ENCODE measurements around the gene ERP44.
"Not testable (repeated sequence)": the region's sequence is repeated elsewhere in the genome, so short reads cannot be mapped to it uniquely, and the experiment has no call there.

Gene ERP44

GRCh38 chr9:99998266-99998665 is 100.5 kb downstream of the ERP44 start:
- DNase-seq = no peak

GRCh38 chr9:99990508-99990907 is 108.3 kb downstream of the ERP44 start:
- not testable (repeated sequence) for DNase-seq

- no peak for DNase-seq
Observed at GRCh38 chr9:99986642-99987041, 112.2 kb downstream of the ERP44 start.

- no peak for DNase-seq
Observed at GRCh38 chr9:99980598-99980997, 118.2 kb downstream of the ERP44 start.

- no peak for DNase-seq
Observed at GRCh38 chr9:99978221-99978620, 120.6 kb downstream of the ERP44 start.

- no peak for DNase-seq
Observed at GRCh38 chr9:99977033-99977792, 121.6 kb downstream of the ERP44 start.

GRCh38 chr9:99973455-99973854 is 125.3 kb downstream of the ERP44 start:
- no peak for DNase-seq

- no peak for DNase-seq
Observed at GRCh38 chr9:99971410-99971809, 127.4 kb downstream of the ERP44 start.

GRCh38 chr9:99970481-99970880 is 128.3 kb downstream of the ERP44 start:
- no peak for DNase-seq

- DNase-seq = no peak
Observed at GRCh38 chr9:99967457-99967856, 131.3 kb downstream of the ERP44 start.

GRCh38 chr9:99966716-99967115 is 132.1 kb downstream of the ERP44 start:
- DNase-seq = no peak

GRCh38 chr9:99966001-99966400 is 132.8 kb downstream of the ERP44 start:
- no peak for DNase-seq

GRCh38 chr9:99964336-99964735 is 134.5 kb downstream of the ERP44 start:
- DNase-seq = no peak

GRCh38 chr9:99962680-99963261 is 136.0 kb downstream of the ERP44 start:
- no peak for DNase-seq

- no peak for DNase-seq
Observed at GRCh38 chr9:99955606-99956005, 143.2 kb downstream of the ERP44 start.

- no peak for DNase-seq
Observed at GRCh38 chr9:99954819-99955218, 144.0 kb downstream of the ERP44 start.

GRCh38 chr9:99953861-99954507 is 144.8 kb downstream of the ERP44 start:
- no peak for DNase-seq

- no peak for DNase-seq
Observed at GRCh38 chr9:99948896-99949295, 149.9 kb downstream of the ERP44 start.

GRCh38 chr9:99948482-99948881 is 150.3 kb downstream of the ERP44 start:
- no peak for DNase-seq

GRCh38 chr9:99947395-99947794 is 151.4 kb downstream of the ERP44 start:
- DNase-seq = no peak

GRCh38 chr9:99936947-99937587 is 161.7 kb downstream of the ERP44 start:
- DNase-seq = no peak

- DNase-seq = no peak
Observed at GRCh38 chr9:99931155-99931840, 167.5 kb downstream of the ERP44 start.

GRCh38 chr9:99929652-99930051 is 169.1 kb downstream of the ERP44 start:
- no peak for DNase-seq

Measured in activated CD8-positive, alpha-beta memory T cell treated with anti-CD3 and anti-CD28 coated beads, Interleukin-2, amount 50 U/mL, for 4 hours (primary cell).